CD4-positive, alpha-beta memory T cell (primary cell): ENCODE measurements around the gene PROZ. TPM values are rescaled to one million over a fixed set of nuclear protein-coding genes. Genes with fewer than 3 reads are reported as not detected.

Experiments
- CTCF ChIA-PET: fragments of 350-600 bp; sonication (Branson Sonifier 250); formaldehyde crosslinking; loops from one replicate; lab custom pipeline; 2021; ENCODE audit warnings: inconsistent platforms; ENCODE audit not compliant: partially characterized antibody; lab: Charles Lee
- POLR2A ChIA-PET: fragments of 350-600 bp; sonication (Branson Sonifier 250); formaldehyde crosslinking; loops from one replicate; lab custom pipeline; 2021; ENCODE audit not compliant: partially characterized antibody; lab: Charles Lee
- DNase-seq, 5 donors: peaks; one replicate each; pipeline versions ENCODE4 v3.0.0 to v3.0.0-alpha.2; 2020 to 2022; ENCODE audit warnings: mixed read lengths in 1 of 5
- H3K27ac ChIP-seq: one replicate; pipeline ENCODE4 v1.7.0; 2013; ENCODE audit warnings: low read depth, low read length
- H3K27me3 ChIP-seq: 2 replicates; pipeline ENCODE4 v1.7.0; 2013; ENCODE audit warnings: mild to moderate bottlenecking, low read length, moderate library complexity; ENCODE audit not compliant: insufficient read depth
- H3K36me3 ChIP-seq: 2 replicates; pipeline ENCODE4 v1.7.0; 2013; ENCODE audit warnings: mild to moderate bottlenecking, low read length, moderate library complexity; ENCODE audit not compliant: insufficient read depth
- H3K4me1 ChIP-seq: 2 replicates; pipeline ENCODE4 v1.7.0; 2013; ENCODE audit warnings: mild to moderate bottlenecking, low read length, moderate library complexity; ENCODE audit not compliant: insufficient read depth
- H3K4me3 ChIP-seq, 2 donors: one replicate each; pipeline ENCODE4 v1.7.0; 2013; ENCODE audit warnings: low read length in 2 of 2, mild to moderate bottlenecking in 1 of 2
- H3K9me3 ChIP-seq, 2 donors: one replicate each; pipeline ENCODE4 v1.7.0; 2013; ENCODE audit warnings: low read length in 2 of 2, control low read depth in 1 of 2; ENCODE audit not compliant: control insufficient read depth in 1 of 2
- H3K27ac Mint-ChIP-seq, 7 donors: one replicate each; pipeline ENCODE4 v1.8.0; 2020 to 2021; ENCODE audit warnings: mixed read lengths in 7 of 7, mild to moderate bottlenecking in 6 of 7, inconsistent platforms in 3 of 7, moderate library complexity in 3 of 7
- H3K27me3 Mint-ChIP-seq, 2 donors: one replicate each; pipeline ENCODE4 v1.8.0; 2020 to 2021; ENCODE audit warnings: mixed read lengths in 2 of 2
- H3K36me3 Mint-ChIP-seq, 2 donors: one replicate each; pipeline ENCODE4 v1.8.0; 2020 to 2021; ENCODE audit warnings: mixed read lengths in 2 of 2, inconsistent platforms in 1 of 2, mild to moderate bottlenecking in 1 of 2
- H3K4me1 Mint-ChIP-seq, 4 donors: one replicate each; pipeline ENCODE4 v1.8.0; 2020 to 2021; ENCODE audit warnings: mixed read lengths in 4 of 4, mild to moderate bottlenecking in 1 of 4
- H3K4me3 Mint-ChIP-seq, 8 donors: one replicate each; pipeline ENCODE4 v1.8.0; 2020 to 2021; ENCODE audit warnings: mixed read lengths in 8 of 8, mild to moderate bottlenecking in 7 of 8, moderate library complexity in 6 of 8, inconsistent platforms in 3 of 8
- H3K9me3 Mint-ChIP-seq, 8 donors: one replicate each; pipeline ENCODE4 v1.8.0; 2020 to 2021; ENCODE audit warnings: mixed read lengths in 8 of 8, mild to moderate bottlenecking in 5 of 8, inconsistent platforms in 3 of 8, moderate library complexity in 1 of 8
- intact Hi-C: fragments of 100-400 bp; cut with micrococcal nuclease; formaldehyde crosslinking; loops from one replicate; pipeline ENCODE4 v1.15.1; 2023
- polyA plus RNA-seq, 2 donors: library from polyadenylated mRNA; unstranded; fragments of 300-500 nt; fragmentation: Illumina TruSeq; gene quantifications; one replicate each; pipeline ENCODE4 v1.2.3, GENCODE V29; 2021
- total RNA-seq, 2 experiments: library from RNA; stranded (reverse); gene quantifications; one replicate each; pipeline ENCODE4 v1.2.3, GENCODE V29; 2021

Gene PROZ
- total and polyA plus RNA-seq, 4 experiments from 2014 or later, result 0.32 TPM; not detected in 3

- no peaks in the 10 kb centered on the region for H3K27me3 ChIP-seq
- peak overlapping the region in 7 of 8 donors; percentile 40 to 81 (median 67) for H3K4me3 Mint-ChIP-seq
- ChIA-PET POLR2A (interaction anchor here (0.7 to 2.5 kb wide), 6 partner anchors 9 to 33 kb away, joined by 3 to 19 read pairs (median 6); partner anchors contain the start of genes CUL4A and PCID2), CTCF (interaction anchor here (1.0 to 1.2 kb wide), 2 partner anchors 9 to 11 kb away, joined by 3 read pairs; no protein-coding TSS in a partner anchor)
- H3K27ac ChIP-seq, result peak overlapping the region; percentile 64
- peaks cover 21 to 69% (median 42%) of the 10 kb centered on the region in 4 donors for H3K4me1 Mint-ChIP-seq
- intact Hi-C loops, result no loop called here
- peak overlapping the region; percentile 91 to 99 (median 97) for H3K27ac Mint-ChIP-seq
- peak; percentile 65 to 88 (median 79) for DNase-seq
- H3K27me3 Mint-ChIP-seq, result no peaks in the 10 kb centered on the region
- peaks cover 0 to 5% (median 0%) of the 10 kb centered on the region in 8 donors for H3K9me3 Mint-ChIP-seq
- peaks cover 37% of the 10 kb centered on the region for H3K36me3 ChIP-seq
- H3K4me3 ChIP-seq, result no peak overlapping the region
- peaks cover 63% of the 10 kb centered on the region for H3K4me1 ChIP-seq
- peaks cover 46 to 56% of the 10 kb centered on the region in 2 donors for H3K36me3 Mint-ChIP-seq
- H3K9me3 ChIP-seq, result no peaks in the 10 kb centered on the region
These were observed 17.8 kb downstream of the PROZ start for GRCh38 chr13:113176280-113176679.

- H3K4me3 Mint-ChIP-seq, result peak overlapping the region in 2 of 8 donors; percentile 72 to 81
- Histone ChIP-seq H3K27ac (peak overlapping the region; percentile 64), H3K4me1 (peaks cover 61% of the 10 kb centered on the region), H3K36me3 (peaks cover 39% of the 10 kb centered on the region), H3K4me3 (no peak overlapping the region), H3K27me3 (no peaks in the 10 kb centered on the region), H3K9me3 (no peaks in the 10 kb centered on the region)
- DNase-seq, result no peak
- H3K36me3 Mint-ChIP-seq, result peaks cover 45 to 57% of the 10 kb centered on the region in 2 donors
- peak overlapping the region in 5 of 7 donors; percentile 91 to 99 (median 96) for H3K27ac Mint-ChIP-seq
- H3K4me1 Mint-ChIP-seq, result peaks cover 19 to 71% (median 40%) of the 10 kb centered on the region in 4 donors
- ChIA-PET CTCF (interaction anchor here (1.2 kb wide), 1 partner anchor 9 kb away, joined by 3 read pairs; no protein-coding TSS in a partner anchor), POLR2A (interaction anchor here (2.2 to 2.5 kb wide), 2 partner anchors 8 to 33 kb away, joined by 10 to 19 read pairs; partner anchors contain the start of genes CUL4A and PCID2)
- no peaks in the 10 kb centered on the region for H3K27me3 Mint-ChIP-seq
- peaks cover 0 to 5% (median 0%) of the 10 kb centered on the region in 8 donors for H3K9me3 Mint-ChIP-seq
- intact Hi-C loops, result no loop called here
These were observed 18.4 kb downstream of the PROZ start for GRCh38 chr13:113176822-113177221.

- peaks cover 43% of the 10 kb centered on the region for H3K36me3 ChIP-seq
- Mint-ChIP-seq H3K27ac (peak overlapping the region; percentile 8 to 81 (median 72)), H3K4me1 (peaks cover 22 to 74% (median 44%) of the 10 kb centered on the region in 4 donors), H3K27me3 (no peaks in the 10 kb centered on the region), H3K9me3 (peaks cover 0 to 5% (median 0%) of the 10 kb centered on the region in 8 donors), H3K36me3 (peaks cover 53 to 56% of the 10 kb centered on the region in 2 donors), H3K4me3 (peak overlapping the region in 4 of 8 donors; percentile 5 to 65 (median 28))
- no peaks in the 10 kb centered on the region for H3K27me3 ChIP-seq
- ChIA-PET CTCF (no interaction called here), POLR2A (interaction anchor here (0.5 to 3.6 kb wide), 3 partner anchors 31 to 994 kb away, joined by 3 to 20 read pairs (median 19); partner anchors contain the start of genes CUL4A and PCID2)
- H3K9me3 ChIP-seq, result no peaks in the 10 kb centered on the region
- H3K4me3 ChIP-seq, result no peak overlapping the region
- no peak for DNase-seq
- H3K27ac ChIP-seq, result peak overlapping the region; percentile 28
- H3K4me1 ChIP-seq, result peaks cover 67% of the 10 kb centered on the region
- intact Hi-C loops, result no loop called here
These were observed 19.8 kb downstream of the PROZ start for GRCh38 chr13:113178070-113178895.

GRCh38 chr13:113178896-113179167, 20.4 kb downstream of the PROZ start:
- Histone ChIP-seq H3K9me3 (no peaks in the 10 kb centered on the region), H3K27ac (peak overlapping the region; percentile 17), H3K4me1 (peaks cover 72% of the 10 kb centered on the region), H3K27me3 (no peaks in the 10 kb centered on the region), H3K36me3 (peaks cover 49% of the 10 kb centered on the region), H3K4me3 (no peak overlapping the region)
- Mint-ChIP-seq H3K9me3 (peaks cover 0 to 5% (median 0%) of the 10 kb centered on the region in 8 donors), H3K27me3 (no peaks in the 10 kb centered on the region), H3K27ac (peak overlapping the region in 5 of 7 donors; percentile 8 to 81 (median 75)), H3K4me1 (peaks cover 27 to 79% (median 49%) of the 10 kb centered on the region in 4 donors), H3K4me3 (no peak overlapping the region), H3K36me3 (peaks cover 59 to 61% of the 10 kb centered on the region in 2 donors)
- intact Hi-C loops, result no loop called here
- ChIA-PET CTCF (no interaction called here), POLR2A (interaction anchor here (3.6 kb wide), 1 partner anchor 30 kb away, joined by 20 read pairs; the partner anchor contains the start of genes CUL4A and PCID2)
- no peak for DNase-seq

GRCh38 chr13:113179374-113180230, 21.2 kb downstream of the PROZ start:
- Histone ChIP-seq H3K4me1 (peaks cover 80% of the 10 kb centered on the region), H3K36me3 (peaks cover 51% of the 10 kb centered on the region), H3K9me3 (no peaks in the 10 kb centered on the region), H3K27me3 (no peaks in the 10 kb centered on the region), H3K4me3 (no peak overlapping the region), H3K27ac (peak overlapping the region; percentile 12)
- peak in 4 of 5 donors; percentile 53 to 69 (median 68) for DNase-seq
- Mint-ChIP-seq H3K4me3 (peak overlapping the region in 6 of 8 donors; percentile 43 to 83 (median 64)), H3K27ac (peak overlapping the region; percentile 87 to 99 (median 95)), H3K27me3 (no peaks in the 10 kb centered on the region), H3K4me1 (peaks cover 27 to 85% (median 49%) of the 10 kb centered on the region in 4 donors), H3K9me3 (peaks cover 0 to 5% (median 0%) of the 10 kb centered on the region in 8 donors), H3K36me3 (peaks cover 56 to 63% of the 10 kb centered on the region in 2 donors)
- ChIA-PET POLR2A (interaction anchor here (0.8 to 3.6 kb wide), 3 partner anchors 23 to 30 kb away, joined by 3 to 20 read pairs (median 3); partner anchors contain the start of genes CUL4A and PCID2), CTCF (interaction anchor here (1.1 kb wide), 1 partner anchor 24 kb away, joined by 5 read pairs; no protein-coding TSS in a partner anchor)
- intact Hi-C loops, result no loop called here

- Histone ChIP-seq H3K27ac (no peak overlapping the region), H3K9me3 (no peaks in the 10 kb centered on the region), H3K27me3 (no peaks in the 10 kb centered on the region), H3K4me3 (no peak overlapping the region), H3K36me3 (peaks cover 56% of the 10 kb centered on the region), H3K4me1 (peaks cover 82% of the 10 kb centered on the region)
- ChIA-PET POLR2A (interaction anchor here (1.3 to 7.4 kb wide), 2 partner anchors 12 to 26 kb away, joined by 5 to 66 read pairs; partner anchors contain the start of genes CUL4A and PCID2), CTCF (no interaction called here)
- intact Hi-C loops, result no loop called here
- Mint-ChIP-seq H3K9me3 (peaks cover 0 to 5% (median 0%) of the 10 kb centered on the region in 8 donors), H3K27me3 (no peaks in the 10 kb centered on the region), H3K4me1 (peaks cover 33 to 86% (median 56%) of the 10 kb centered on the region in 4 donors), H3K4me3 (no peak overlapping the region), H3K36me3 (peaks cover 54 to 65% of the 10 kb centered on the region in 2 donors), H3K27ac (peak overlapping the region; percentile 22 to 98 (median 63))
- DNase-seq, result no peak
These were observed 23.6 kb downstream of the PROZ start for GRCh38 chr13:113182046-113182445.
